ENCODE data around the gene PEPD. TPM values are rescaled to one million over a fixed set of nuclear protein-coding genes. Genes with fewer than 3 reads are reported as not detected.

The PEPD gene
- total RNA-seq, 2 experiments from 2014 or later, result 17.5 to 23.0 TPM

GRCh38 chr19:33391631-33392249 is 129.9 kb downstream of the PEPD start:
- no peaks in the 10 kb centered on the region for H3K4me1 Mint-ChIP-seq (ENCODE audit: low read depth)
- Histone ChIP-seq H3K27ac (ENCODE audit: low read depth in 1 of 2, low read length in 2 of 2) (no peak overlapping the region), H3K27me3 (ENCODE audit: control insufficient read depth in 1 of 2, insufficient read depth in 2 of 2, low read length in 2 of 2) (no peaks in the 10 kb centered on the region), H3K4me1 (ENCODE audit: insufficient read depth, low read length) (peaks cover 3% of the 10 kb centered on the region), H3K36me3 (ENCODE audit: insufficient read depth, low read length) (peaks cover 6% of the 10 kb centered on the region), H3K9me3 (ENCODE audit: control insufficient read depth in 1 of 2, insufficient read depth in 1 of 2, low read length in 2 of 2) (no peaks in the 10 kb centered on the region), H3K4me3 (ENCODE audit: low read length) (no peak overlapping the region)
- peaks cover 5% of the 10 kb centered on the region for H3K36me3 Mint-ChIP-seq (ENCODE audit: low read depth)
- ChIA-PET POLR2A (interaction anchor here (0.6 kb wide), 1 partner anchor 347 kb away, joined by 3 read pairs; no protein-coding TSS in a partner anchor), CTCF (no interaction called here)
- intact Hi-C loops (cut with DNase I, micrococcal nuclease), result no loop called here
- DNase-seq, result no peak
- H3K4me3 Mint-ChIP-seq, result no peak overlapping the region
- ATAC-seq (ENCODE audit: poor library complexity), result no peak
- no peak for TF ChIP-seq CTCF (IDR thresholded peaks at IDR 0.05)
- H3K9me3 Mint-ChIP-seq, result no peaks in the 10 kb centered on the region
- H3K27me3 Mint-ChIP-seq, result no peaks in the 10 kb centered on the region
- H3K27ac Mint-ChIP-seq, result no peak overlapping the region

- peaks cover 11% of the 10 kb centered on the region for H3K36me3 ChIP-seq (ENCODE audit: insufficient read depth, low read length)
- intact Hi-C loops (cut with DNase I, micrococcal nuclease), result no loop called here
- Mint-ChIP-seq H3K4me3 (no peak overlapping the region), H3K27me3 (no peaks in the 10 kb centered on the region), H3K4me1 (ENCODE audit: low read depth) (no peaks in the 10 kb centered on the region), H3K9me3 (no peaks in the 10 kb centered on the region), H3K36me3 (ENCODE audit: low read depth) (peaks cover 10% of the 10 kb centered on the region), H3K27ac (no peak overlapping the region)
- POLR2A ChIA-PET, result no interaction called here
- peaks cover 3% of the 10 kb centered on the region for H3K4me1 ChIP-seq (ENCODE audit: insufficient read depth, low read length)
- no peak overlapping the region for H3K4me3 ChIP-seq (ENCODE audit: low read length)
- ATAC-seq (ENCODE audit: poor library complexity) (no peak), DNase-seq (no peak)
- CTCF ChIA-PET, result no interaction called here
- H3K27me3 ChIP-seq (ENCODE audit: control insufficient read depth in 1 of 2, insufficient read depth in 2 of 2, low read length in 2 of 2), result no peaks in the 10 kb centered on the region
- TF ChIP-seq CTCF (IDR thresholded peaks at IDR 0.05), result no peak
- no peak overlapping the region for H3K27ac ChIP-seq (ENCODE audit: low read depth in 1 of 2, low read length in 2 of 2)
- H3K9me3 ChIP-seq (ENCODE audit: control insufficient read depth in 1 of 2, insufficient read depth in 1 of 2, low read length in 2 of 2), result no peaks in the 10 kb centered on the region
Observed at GRCh38 chr19:33390908-33391630, 130.5 kb downstream of the PEPD start.

GRCh38 chr19:33390101-33390907 is 131.3 kb downstream of the PEPD start:
- no peak for TF ChIP-seq CTCF (IDR thresholded peaks at IDR 0.05)
- H3K9me3 Mint-ChIP-seq, result no peaks in the 10 kb centered on the region
- H3K36me3 Mint-ChIP-seq (ENCODE audit: low read depth), result peaks cover 10% of the 10 kb centered on the region
- Histone ChIP-seq H3K27ac (ENCODE audit: low read depth in 1 of 2, low read length in 2 of 2) (no peak overlapping the region), H3K4me1 (ENCODE audit: insufficient read depth, low read length) (peaks cover 3% of the 10 kb centered on the region), H3K9me3 (ENCODE audit: control insufficient read depth in 1 of 2, insufficient read depth in 1 of 2, low read length in 2 of 2) (no peaks in the 10 kb centered on the region), H3K36me3 (ENCODE audit: insufficient read depth, low read length) (peaks cover 15% of the 10 kb centered on the region), H3K27me3 (ENCODE audit: control insufficient read depth in 1 of 2, insufficient read depth in 2 of 2, low read length in 2 of 2) (no peaks in the 10 kb centered on the region), H3K4me3 (ENCODE audit: low read length) (no peak overlapping the region)
- no peaks in the 10 kb centered on the region for H3K27me3 Mint-ChIP-seq
- H3K4me1 Mint-ChIP-seq (ENCODE audit: low read depth), result no peaks in the 10 kb centered on the region
- H3K4me3 Mint-ChIP-seq, result no peak overlapping the region
- ATAC-seq (ENCODE audit: poor library complexity) (no peak), DNase-seq (no peak)
- CTCF ChIA-PET, result no interaction called here
- no peak overlapping the region for H3K27ac Mint-ChIP-seq
- intact Hi-C loops (cut with DNase I, micrococcal nuclease), result no loop called here
- POLR2A ChIA-PET, result no interaction called here

Data from CD4-positive, alpha-beta T cell (primary cell).